Neural progenitor cell (in vitro differentiated cells): ENCODE results near the gene CAMKMT.

Experiments used
- CTCF ChIP-seq: fragments of 200-600 bp; sonication (generic); IDR thresholded peaks from 2 replicates; pipeline ENCODE4 v1.5.1; 2017; ENCODE audit warnings: antibody characterized with exemption, mild to moderate bottlenecking
- EZH2 ChIP-seq: fragments of 200-600 bp; sonication (generic); IDR thresholded peaks from 2 replicates; pipeline ENCODE4 v1.6.1; 2017; ENCODE audit warnings: antibody characterized with exemption, mild to moderate bottlenecking, moderate library complexity

- TF ChIP-seq CTCF (no peak), EZH2 (no peak)
These were observed 79.5 kb downstream of the CAMKMT start for GRCh38 chr2:44441200-44441599.
